Stimulated activated naive B cell treated with anti-CD40 and anti-IgM and Interleukin-4, amounts not matched to agents 10 μg/mL and 1 μg/mL and 100 μg/mL, for 72 hours (primary cell): ENCODE results near the gene TGFBR3.

Source experiments
- ATAC-seq, 2 donors: fragments of 150-1000 bp; cut with Tn5 transposase; replicated peaks; 2 replicates each; pipeline ENCODE4 v1.10.0; 2021; ENCODE audit warnings: moderate library complexity in 1 of 2
- DNase-seq: peaks from one replicate; pipeline ENCODE4 v3.0.0; 2021
- H3K27ac Mint-ChIP-seq: one replicate; pipeline ENCODE4 v1.8.0; 2022; ENCODE audit warnings: mild to moderate bottlenecking, mixed read lengths
- H3K27me3 Mint-ChIP-seq, 2 donors: one replicate each; pipeline ENCODE4 v1.8.0; 2022; ENCODE audit warnings: mixed read lengths in 2 of 2
- H3K36me3 Mint-ChIP-seq, 2 donors: one replicate each; pipeline ENCODE4 v1.8.0; 2022; ENCODE audit warnings: mixed read lengths in 2 of 2, mild to moderate bottlenecking in 1 of 2
- H3K4me1 Mint-ChIP-seq, 2 donors: one replicate each; pipeline ENCODE4 v1.8.0; 2022; ENCODE audit warnings: mixed read lengths in 2 of 2, mild to moderate bottlenecking in 1 of 2
- H3K4me3 Mint-ChIP-seq, 2 donors: one replicate each; pipeline ENCODE4 v1.8.0; 2022; ENCODE audit warnings: mild to moderate bottlenecking in 2 of 2, mixed read lengths in 2 of 2, moderate library complexity in 1 of 2
- H3K9me3 Mint-ChIP-seq, 2 donors: one replicate each; pipeline ENCODE4 v1.8.0; 2022; ENCODE audit warnings: mixed read lengths in 2 of 2, mild to moderate bottlenecking in 1 of 2

The TGFBR3 gene

GRCh38 chr1:91784616-91785015 lies 101.3 kb downstream of the TGFBR3 start:
- Mint-ChIP-seq H3K4me1 (peaks cover 0 to 1% of the 10 kb centered on the region in 2 donors), H3K9me3 (no peaks in the 10 kb centered on the region), H3K36me3 (no peaks in the 10 kb centered on the region), H3K4me3 (no peak overlapping the region), H3K27ac (no peak overlapping the region), H3K27me3 (no peaks in the 10 kb centered on the region)
- ATAC-seq, result no peak
- no peak for DNase-seq

- Mint-ChIP-seq H3K4me3 (no peak overlapping the region), H3K9me3 (no peaks in the 10 kb centered on the region), H3K4me1 (peaks cover 0 to 1% of the 10 kb centered on the region in 2 donors), H3K27ac (no peak overlapping the region), H3K27me3 (no peaks in the 10 kb centered on the region), H3K36me3 (no peaks in the 10 kb centered on the region)
- DNase-seq, result no peak
- no peak for ATAC-seq
Measured at GRCh38 chr1:91784191-91784590, 101.8 kb downstream of the TGFBR3 start.

- Mint-ChIP-seq H3K27ac (no peak overlapping the region), H3K27me3 (no peaks in the 10 kb centered on the region), H3K9me3 (no peaks in the 10 kb centered on the region), H3K36me3 (no peaks in the 10 kb centered on the region), H3K4me3 (no peak overlapping the region), H3K4me1 (peaks cover 0 to 1% of the 10 kb centered on the region in 2 donors)
- ATAC-seq, result no peak
- DNase-seq, result no peak
Measured at GRCh38 chr1:91783423-91784170, 102.4 kb downstream of the TGFBR3 start.

GRCh38 chr1:91781901-91782622 lies 103.9 kb downstream of the TGFBR3 start:
- H3K4me1 Mint-ChIP-seq, result peaks cover 0 to 1% of the 10 kb centered on the region in 2 donors
- H3K27ac Mint-ChIP-seq, result no peak overlapping the region
- H3K4me3 Mint-ChIP-seq, result no peak overlapping the region

GRCh38 chr1:91781371-91781825 lies 104.6 kb downstream of the TGFBR3 start:
- no peaks in the 10 kb centered on the region for H3K36me3 Mint-ChIP-seq
- no peak overlapping the region for H3K4me3 Mint-ChIP-seq
- ATAC-seq (no peak), DNase-seq (no peak)
- H3K27ac Mint-ChIP-seq, result no peak overlapping the region
- peaks cover 0 to 1% of the 10 kb centered on the region in 2 donors for H3K4me1 Mint-ChIP-seq
- H3K27me3 Mint-ChIP-seq, result no peaks in the 10 kb centered on the region
- no peaks in the 10 kb centered on the region for H3K9me3 Mint-ChIP-seq

More at GRCh38 chr1:91781901-91782622, 103.9 kb downstream of the TGFBR3 start:
- no peaks in the 10 kb centered on the region for H3K27me3 Mint-ChIP-seq
- ATAC-seq (no peak), DNase-seq (no peak)
- H3K36me3 Mint-ChIP-seq, result no peaks in the 10 kb centered on the region
- no peaks in the 10 kb centered on the region for H3K9me3 Mint-ChIP-seq

GRCh38 chr1:91779548-91780021 lies 106.4 kb downstream of the TGFBR3 start:
- DNase-seq (no peak), ATAC-seq (no peak)
- H3K4me1 Mint-ChIP-seq, result peaks cover 0 to 1% of the 10 kb centered on the region in 2 donors
- H3K9me3 Mint-ChIP-seq, result no peaks in the 10 kb centered on the region
- H3K27me3 Mint-ChIP-seq, result no peaks in the 10 kb centered on the region
- no peaks in the 10 kb centered on the region for H3K36me3 Mint-ChIP-seq
- no peak overlapping the region for H3K4me3 Mint-ChIP-seq
- H3K27ac Mint-ChIP-seq, result no peak overlapping the region

DNA sequence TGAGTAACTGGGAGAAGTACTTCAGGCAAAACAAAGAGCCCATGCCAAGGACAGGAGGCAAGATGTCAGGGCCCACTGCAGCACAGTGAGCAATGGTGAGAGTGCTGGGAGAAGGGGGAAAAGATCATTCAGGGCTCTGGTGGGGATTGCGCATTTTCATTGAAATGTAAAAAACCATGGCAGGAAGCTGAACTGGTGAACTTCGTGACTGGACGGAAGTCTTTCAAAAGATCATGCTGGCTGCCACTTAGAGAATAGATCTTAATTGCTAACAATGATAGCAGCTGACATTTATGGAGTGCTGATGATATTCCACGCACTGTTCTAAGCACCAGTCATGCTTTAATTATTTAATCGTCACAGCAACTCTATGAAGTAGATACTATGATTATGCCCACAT lies 107.0 kb downstream of the TGFBR3 start:
- Mint-ChIP-seq H3K4me3 (no peak overlapping the region), H3K27me3 (no peaks in the 10 kb centered on the region), H3K36me3 (no peaks in the 10 kb centered on the region), H3K27ac (no peak overlapping the region), H3K9me3 (no peaks in the 10 kb centered on the region), H3K4me1 (no peaks in the 10 kb centered on the region)
- no peak for DNase-seq
- ATAC-seq, result no peak

DNA sequence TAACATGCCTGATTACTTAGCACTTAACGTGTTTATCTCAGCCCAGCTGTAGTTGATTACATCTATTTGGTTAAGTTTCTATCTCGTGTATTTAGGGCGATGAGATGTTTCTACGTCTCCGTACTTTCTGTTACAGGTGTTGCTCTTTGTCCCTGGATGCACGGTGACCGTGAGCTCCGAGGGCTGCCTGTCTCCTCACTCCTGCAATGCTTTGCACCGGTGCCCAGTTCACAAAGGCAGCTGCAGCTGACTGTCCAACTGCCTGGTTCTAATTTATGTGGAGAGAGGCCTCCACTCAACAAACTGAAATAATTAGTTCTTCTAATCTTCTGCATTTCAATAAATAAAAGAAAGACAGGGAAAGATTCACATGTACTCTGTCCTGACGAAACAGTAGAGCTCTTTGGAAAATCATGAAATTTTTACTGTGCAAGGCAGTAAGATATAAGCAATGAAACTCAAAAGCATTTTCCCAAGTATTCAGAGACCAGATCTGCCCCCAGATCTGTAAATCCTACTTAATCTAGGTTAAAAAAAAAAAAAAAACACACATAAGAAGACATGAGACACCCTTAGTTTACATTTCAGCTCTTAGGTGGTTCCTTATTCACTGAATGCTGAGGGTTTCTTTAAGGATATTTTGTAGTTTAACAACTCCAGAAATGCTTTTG lies 108.2 kb downstream of the TGFBR3 start:
- ATAC-seq, result no peak
- Mint-ChIP-seq H3K4me3 (no peak overlapping the region), H3K27ac (no peak overlapping the region), H3K27me3 (no peaks in the 10 kb centered on the region), H3K9me3 (no peaks in the 10 kb centered on the region), H3K4me1 (no peaks in the 10 kb centered on the region), H3K36me3 (no peaks in the 10 kb centered on the region)
- no peak for DNase-seq

GRCh38 chr1:91777196-91777595 lies 108.8 kb downstream of the TGFBR3 start:
- no peak for DNase-seq
- H3K9me3 Mint-ChIP-seq, result no peaks in the 10 kb centered on the region
- no peak for ATAC-seq
- no peaks in the 10 kb centered on the region for H3K36me3 Mint-ChIP-seq
- H3K27ac Mint-ChIP-seq, result no peak overlapping the region
- H3K4me3 Mint-ChIP-seq, result no peak overlapping the region
- no peaks in the 10 kb centered on the region for H3K27me3 Mint-ChIP-seq
- H3K4me1 Mint-ChIP-seq, result no peaks in the 10 kb centered on the region

DNA sequence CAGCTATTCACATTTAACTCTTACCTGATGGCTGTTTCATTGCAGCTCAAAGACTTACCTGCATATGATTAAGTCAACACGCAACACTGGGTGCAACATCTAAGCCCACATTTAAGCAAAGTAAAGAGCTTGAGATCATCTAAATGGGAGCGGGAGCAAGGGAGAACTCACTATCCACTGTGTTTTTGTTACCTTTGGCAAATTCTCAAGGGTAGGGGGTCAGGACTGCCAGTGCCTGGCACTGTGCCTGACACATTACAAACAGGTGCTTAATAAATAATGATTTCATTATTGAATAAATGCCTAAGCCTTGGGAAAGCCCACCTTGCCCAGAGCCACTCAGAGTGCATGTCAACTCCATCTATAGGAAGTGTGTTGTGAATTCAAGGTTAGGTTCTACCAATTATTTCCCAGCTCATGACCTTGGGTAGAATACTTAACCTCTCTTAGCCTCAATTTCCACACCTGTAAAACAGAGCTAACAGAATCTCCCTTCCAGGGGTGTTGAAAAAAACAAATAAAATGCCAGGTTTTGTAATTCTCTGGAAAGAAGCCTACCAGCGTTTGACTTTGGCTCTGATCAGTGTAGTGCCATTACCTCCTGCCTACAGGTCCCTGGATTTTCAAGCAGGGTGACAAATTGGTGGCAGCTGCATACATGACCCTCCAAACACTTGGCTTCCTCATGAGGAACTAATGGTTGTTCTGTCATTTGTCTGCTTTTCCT lies 109.7 kb downstream of the TGFBR3 start:
- H3K9me3 Mint-ChIP-seq, result no peaks in the 10 kb centered on the region
- no peaks in the 10 kb centered on the region for H3K36me3 Mint-ChIP-seq
- DNase-seq (no peak), ATAC-seq (no peak)
- H3K27ac Mint-ChIP-seq, result no peak overlapping the region
- H3K27me3 Mint-ChIP-seq, result no peaks in the 10 kb centered on the region
- no peaks in the 10 kb centered on the region for H3K4me1 Mint-ChIP-seq
- H3K4me3 Mint-ChIP-seq, result no peak overlapping the region

GRCh38 chr1:91775227-91775626 lies 110.7 kb downstream of the TGFBR3 start:
- Mint-ChIP-seq H3K4me3 (no peak overlapping the region), H3K36me3 (no peaks in the 10 kb centered on the region), H3K9me3 (no peaks in the 10 kb centered on the region), H3K4me1 (no peaks in the 10 kb centered on the region), H3K27me3 (no peaks in the 10 kb centered on the region), H3K27ac (no peak overlapping the region)
- ATAC-seq, result no peak
- no peak for DNase-seq

DNA sequence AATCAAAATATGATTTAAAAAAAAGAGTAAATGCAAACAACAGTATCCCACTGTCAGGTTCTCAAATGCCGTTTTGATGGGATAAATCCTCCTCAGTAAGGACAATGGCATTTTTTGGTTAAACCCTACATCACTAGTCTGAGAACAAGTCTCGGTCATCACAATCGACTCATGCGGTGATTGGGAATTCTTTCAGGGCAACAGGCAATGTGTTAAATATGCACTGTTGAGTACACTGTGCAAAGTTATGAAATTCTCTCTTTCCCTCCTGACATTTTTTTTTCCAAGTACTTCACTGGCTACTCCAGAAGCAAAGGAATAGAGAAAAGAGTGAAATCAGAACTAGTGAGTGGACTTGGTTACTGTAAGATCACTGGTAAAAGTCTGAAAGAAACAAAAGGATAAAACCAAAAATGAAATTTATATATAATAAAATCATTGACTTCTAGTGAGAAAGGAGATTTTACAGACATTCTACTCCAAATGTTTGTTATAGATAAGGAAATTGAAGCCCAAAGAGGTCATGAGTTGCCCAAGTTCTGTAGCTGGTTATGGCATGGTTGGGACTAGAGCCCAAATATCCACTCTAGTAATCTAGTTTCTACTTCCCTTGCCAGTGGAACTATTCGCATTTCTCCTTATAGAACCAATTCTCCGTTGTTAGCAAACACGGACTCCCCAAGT lies 111.3 kb downstream of the TGFBR3 start:
- Mint-ChIP-seq H3K4me1 (no peaks in the 10 kb centered on the region), H3K27me3 (no peaks in the 10 kb centered on the region), H3K9me3 (no peaks in the 10 kb centered on the region), H3K36me3 (no peaks in the 10 kb centered on the region), H3K4me3 (no peak overlapping the region), H3K27ac (no peak overlapping the region)
- DNase-seq (no peak), ATAC-seq (no peak)

GRCh38 chr1:91771717-91772116 lies 114.2 kb downstream of the TGFBR3 start:
- no peak overlapping the region for H3K4me3 Mint-ChIP-seq
- H3K27me3 Mint-ChIP-seq, result peaks cover 0 to 6% of the 10 kb centered on the region in 2 donors
- no peak for ATAC-seq
- H3K9me3 Mint-ChIP-seq, result peaks cover 0 to 6% of the 10 kb centered on the region in 2 donors
- DNase-seq, result no peak
- no peaks in the 10 kb centered on the region for H3K36me3 Mint-ChIP-seq
- H3K27ac Mint-ChIP-seq, result no peak overlapping the region
- peaks cover 0 to 8% of the 10 kb centered on the region in 2 donors for H3K4me1 Mint-ChIP-seq
